Retina (tissue), 1 donor: ENCODE data around the gene YIPF3.
A peak's percentile ranks its signal among the peaks of the same experiment; 100 is the strongest.
"Not testable (repeated sequence)": the region's sequence is repeated elsewhere in the genome, so short reads cannot be mapped to it uniquely, and the experiment has no call there.

Experiments used
- DNase-seq: peaks from one replicate; pipeline ENCODE4 v3.0.0-alpha.2; 2016

The YIPF3 gene

GRCh38 chr6:43509142-43509983 is 7.4 kb downstream of the YIPF3 start:
- DNase-seq = peak; percentile 64

- DNase-seq = no peak
These were observed 8.1 kb downstream of the YIPF3 start for GRCh38 chr6:43508481-43509141.

GRCh38 chr6:43506667-43507471 is 9.9 kb downstream of the YIPF3 start:
- peak; percentile 91 for DNase-seq

GRCh38 chr6:43506171-43506570 is 10.6 kb downstream of the YIPF3 start:
- no peak for DNase-seq

DNA sequence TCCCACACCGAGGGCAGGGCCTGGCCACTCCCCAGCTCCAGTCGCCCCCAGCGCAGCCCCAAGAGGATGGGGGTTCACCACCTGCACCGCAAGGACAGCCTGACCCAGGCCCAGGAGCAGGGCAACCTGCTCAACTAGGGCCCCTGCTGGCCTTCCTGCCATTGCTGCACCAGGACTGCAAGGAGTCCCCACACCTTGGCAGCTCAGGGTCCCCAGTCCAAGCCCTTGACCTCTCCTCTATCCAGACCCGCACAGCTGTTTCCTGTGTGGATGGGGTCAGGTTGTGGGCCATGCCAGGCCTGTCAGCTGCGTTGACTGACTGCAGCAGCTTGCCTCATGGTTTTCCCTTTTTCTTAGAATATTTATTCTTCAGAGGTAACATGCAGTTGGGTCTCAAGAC is 11.0 kb downstream of the YIPF3 start:
- no peak for DNase-seq

DNA sequence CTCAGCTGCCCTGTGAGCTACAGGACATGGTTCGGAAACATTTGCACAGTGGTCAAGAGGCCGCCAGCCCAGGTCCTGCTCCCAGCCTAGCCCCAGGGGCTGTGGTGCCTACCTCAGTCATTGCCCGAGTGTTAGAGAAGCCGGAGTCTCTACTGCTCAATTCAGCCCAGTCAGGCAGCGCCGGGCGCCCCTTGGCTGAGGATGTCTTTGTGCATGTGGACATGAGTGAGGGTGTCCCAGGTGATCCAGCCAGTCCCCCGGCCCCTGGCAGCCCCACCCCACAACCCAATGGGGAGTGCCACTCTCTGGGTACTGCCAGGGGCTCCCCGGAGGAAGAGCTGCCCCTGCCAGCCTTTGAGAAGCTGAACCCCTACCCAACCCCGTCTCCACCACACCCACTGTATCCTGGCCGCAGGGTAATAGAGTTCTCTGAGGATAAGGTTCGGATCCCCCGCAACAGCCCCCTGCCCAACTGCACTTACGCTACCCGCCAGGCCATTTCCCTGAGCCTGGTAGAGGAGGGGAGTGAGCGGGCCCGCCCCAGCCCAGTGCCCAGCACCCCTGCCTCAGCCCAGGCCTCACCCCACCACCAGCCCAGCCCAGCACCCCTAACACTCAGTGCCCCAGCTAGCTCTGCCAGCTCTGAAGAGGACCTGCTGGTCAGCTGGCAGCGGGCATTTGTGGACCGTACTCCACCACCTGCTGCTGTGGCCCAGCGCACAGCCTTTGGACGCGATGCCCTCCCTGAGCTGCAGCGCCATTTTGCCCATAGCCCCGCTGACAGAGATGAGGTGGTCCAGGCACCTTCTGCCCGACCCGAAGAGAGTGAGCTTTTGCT is 11.8 kb downstream of the YIPF3 start:
- no peak for DNase-seq

DNA sequence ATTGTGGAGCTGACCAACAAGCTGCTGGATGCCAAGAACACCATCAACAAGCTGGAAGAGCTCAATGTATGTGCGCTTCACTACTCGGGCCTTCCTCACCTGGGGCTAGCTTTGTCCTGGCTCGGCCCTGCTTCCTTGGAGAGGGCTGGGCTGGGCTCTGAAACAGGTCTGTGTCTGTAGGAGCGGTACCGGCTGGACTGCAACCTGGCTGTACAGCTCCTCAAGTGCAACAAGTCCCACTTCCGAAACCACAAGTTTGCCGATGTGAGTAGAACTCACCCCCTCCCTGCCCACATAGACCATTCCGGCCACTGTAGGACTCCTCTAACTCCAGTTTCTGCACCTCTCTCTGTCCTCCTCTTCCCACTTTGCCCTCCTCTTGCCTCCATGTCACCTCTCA is 13.3 kb downstream of the YIPF3 start:
- no peak for DNase-seq

- no peak for DNase-seq
These were observed 14.1 kb downstream of the YIPF3 start for GRCh38 chr6:43502666-43503065.

DNA sequence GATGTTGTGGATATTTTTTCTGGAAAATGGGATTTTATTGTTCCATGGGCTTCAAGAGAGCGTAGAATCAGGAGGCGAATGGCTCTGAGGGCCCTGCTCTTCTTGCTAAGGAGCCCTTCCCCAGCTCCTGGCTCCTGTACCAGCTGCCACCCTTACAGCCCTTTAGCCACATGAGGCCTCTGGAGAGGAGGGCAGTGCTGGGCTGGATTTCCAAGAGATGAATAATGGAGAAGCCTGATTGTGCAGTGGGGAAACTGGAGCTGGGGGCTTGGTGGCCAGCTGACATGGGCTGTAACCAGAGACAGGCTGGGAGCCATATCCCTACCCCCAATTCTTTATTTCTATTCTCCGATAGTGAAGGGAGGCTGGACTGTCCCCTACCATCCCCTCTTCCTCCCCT is 15.8 kb downstream of the YIPF3 start:
- no peak for DNase-seq

GRCh38 chr6:43499028-43499815 is 17.5 kb downstream of the YIPF3 start:
- no peak for DNase-seq

DNA sequence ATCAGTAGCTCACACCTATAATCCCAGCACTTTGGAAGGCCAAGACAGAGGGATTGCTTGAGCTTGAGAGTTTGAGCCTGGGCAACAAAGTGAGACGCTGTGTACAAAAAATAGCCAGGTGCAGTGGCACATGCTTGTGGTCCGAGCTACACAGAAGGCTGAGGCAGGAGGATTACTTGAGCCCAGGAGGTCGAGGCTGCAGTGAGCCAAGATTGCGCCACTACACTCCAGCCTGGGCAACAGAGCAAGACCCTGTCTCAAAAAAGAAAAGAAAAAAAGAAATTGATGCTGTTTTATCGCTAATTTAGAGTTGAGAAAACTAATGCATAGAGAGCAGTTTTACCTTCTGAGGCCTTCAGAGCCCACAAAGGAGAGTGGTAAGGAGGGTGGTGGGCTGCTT is 18.4 kb downstream of the YIPF3 start:
- DNase-seq = not testable (repeated sequence)

DNA sequence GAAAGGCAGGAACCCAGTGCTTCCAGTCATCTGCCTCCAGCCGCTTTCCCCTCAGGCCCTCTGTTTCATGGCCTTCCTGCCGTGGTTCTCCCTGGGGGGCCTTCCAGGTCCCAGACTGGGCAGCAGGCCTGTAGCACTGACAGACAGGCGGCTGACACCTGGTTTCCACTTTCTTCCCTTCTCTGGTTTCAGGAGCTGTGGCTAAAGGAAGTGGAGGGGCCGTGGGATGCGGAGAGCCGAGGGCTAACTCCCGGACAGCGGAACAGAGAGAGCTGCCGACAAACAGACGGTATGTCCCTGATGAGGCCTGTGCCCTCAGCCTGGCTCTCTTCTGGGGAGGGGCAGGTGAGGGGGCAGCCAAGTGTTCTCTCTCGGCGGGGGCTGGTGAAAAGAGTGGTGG is 19.0 kb downstream of the YIPF3 start:
- no peak for DNase-seq

DNA sequence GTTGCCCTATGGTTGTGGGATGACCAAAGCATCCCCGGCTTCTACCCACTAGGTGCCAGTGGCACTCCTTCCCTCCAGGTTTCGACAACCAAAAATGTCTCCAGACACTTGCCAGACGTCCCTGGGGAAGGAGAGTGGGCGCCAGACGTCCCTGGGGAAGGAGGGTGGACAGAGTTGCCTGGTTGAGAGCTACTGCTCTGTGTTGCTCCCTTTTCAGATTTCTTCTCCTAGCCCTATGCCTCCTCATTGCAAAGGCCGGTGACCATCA is 19.7 kb downstream of the YIPF3 start:
- DNase-seq = no peak

- no peak for DNase-seq
These were observed 20.2 kb downstream of the YIPF3 start for GRCh38 chr6:43496370-43497128.

- DNase-seq = no peak
These were observed 21.3 kb downstream of the YIPF3 start for GRCh38 chr6:43495409-43495941.

GRCh38 chr6:43494766-43495165 is 22.0 kb downstream of the YIPF3 start:
- DNase-seq = no peak

DNA sequence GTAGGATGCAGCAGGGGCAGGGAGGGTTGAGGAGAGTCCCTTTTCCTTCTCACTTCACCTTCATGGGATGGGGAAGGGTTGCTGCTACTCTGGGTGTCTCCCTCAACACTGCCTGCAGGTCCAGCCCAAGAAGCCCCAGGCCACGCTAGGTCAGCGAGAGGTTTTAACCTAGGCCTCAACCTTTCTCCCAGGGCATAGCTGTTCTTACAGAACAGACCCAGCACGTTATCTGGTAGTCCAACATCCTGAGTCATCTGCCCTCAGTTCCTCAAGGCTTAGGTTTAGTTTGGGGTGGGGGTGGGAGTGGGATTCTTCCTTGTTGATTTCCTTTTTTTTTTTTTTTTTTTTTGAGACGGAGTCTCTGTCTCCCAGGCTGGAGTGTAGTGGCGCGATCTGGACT is 22.4 kb downstream of the YIPF3 start:
- no peak for DNase-seq

GRCh38 chr6:43493833-43494232 is 22.9 kb downstream of the YIPF3 start:
- DNase-seq = no peak

DNA sequence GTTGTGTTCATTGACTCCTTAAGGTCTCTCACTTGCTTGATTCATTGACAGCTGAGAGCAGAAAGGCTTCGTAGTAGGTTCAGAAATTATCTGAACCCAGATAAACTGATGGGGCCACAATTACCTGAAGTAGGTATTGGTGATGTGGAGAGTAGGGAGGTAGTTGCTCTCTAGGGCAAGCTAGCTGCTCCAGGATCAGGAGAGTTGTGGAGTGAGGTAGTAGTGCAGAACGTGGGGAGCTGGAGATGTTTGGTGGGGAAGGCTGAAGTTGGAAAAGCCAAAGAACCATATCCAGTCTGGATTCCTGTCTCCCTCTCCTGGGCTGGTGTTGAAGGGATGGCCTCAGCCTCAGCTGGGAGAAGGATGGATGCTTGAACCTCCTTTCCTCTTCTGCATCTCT is 23.5 kb downstream of the YIPF3 start:
- no peak for DNase-seq

DNA sequence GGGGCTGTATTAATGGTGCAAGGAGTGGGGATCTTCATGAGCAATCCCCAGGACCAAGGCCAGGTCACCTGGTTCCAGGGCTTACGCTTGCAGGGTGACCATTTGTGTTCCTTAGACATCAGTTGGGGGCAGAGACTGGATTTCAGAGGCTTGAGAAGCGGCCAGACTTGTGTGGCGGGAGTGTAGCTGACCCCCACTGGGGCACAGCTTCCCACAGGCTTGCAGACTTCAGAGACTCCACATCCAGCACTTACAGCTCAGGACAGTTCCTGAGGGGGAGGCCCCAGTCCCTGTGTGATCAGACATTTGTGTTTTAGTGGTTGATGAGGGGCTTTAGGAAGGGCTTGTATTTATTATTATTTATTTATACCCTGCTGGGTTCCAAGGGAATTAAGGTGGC is 24.1 kb downstream of the YIPF3 start:
- DNase-seq = no peak
